Activated naive CD4-positive, alpha-beta T cell (primary cell): ENCODE data around the gene HOXD1.

Experiments used
- DNase-seq, 4 experiments: peaks; one replicate each; lab custom pipeline; 2025; lab: John Stamatoyannopoulos, UW

Gene HOXD1

GRCh38 chr2:176152350-176153181, 35.9 kb upstream of the HOXD1 start:
- DNase-seq: no peak

GRCh38 chr2:176154576-176155252, 33.8 kb upstream of the HOXD1 start:
- DNase-seq: no peak

GRCh38 chr2:176155356-176156044, 33.0 kb upstream of the HOXD1 start:
- no peak for DNase-seq

- no peak for DNase-seq
Observed at GRCh38 chr2:176156301-176156806, 32.1 kb upstream of the HOXD1 start.

- no peak for DNase-seq
Observed at GRCh38 chr2:176156807-176157498, 31.5 kb upstream of the HOXD1 start, which contains the start of gene HOXD3. HOXD3 (plus strand) TSS chr2:176157307; CDS start chr2:176169115, 11,808 bp downstream.

- no peak for DNase-seq
Observed at GRCh38 chr2:176157499-176158185, 30.8 kb upstream of the HOXD1 start.

- no peak for DNase-seq
Observed at GRCh38 chr2:176158186-176158591, 30.3 kb upstream of the HOXD1 start.

GRCh38 chr2:176158855-176159662, 29.4 kb upstream of the HOXD1 start:
- no peak for DNase-seq

- no peak for DNase-seq
Observed at GRCh38 chr2:176159663-176160250, 28.7 kb upstream of the HOXD1 start.

- DNase-seq: no peak
Observed at GRCh38 chr2:176160251-176160985, 28.1 kb upstream of the HOXD1 start.

GRCh38 chr2:176160986-176161824, 27.3 kb upstream of the HOXD1 start:
- no peak for DNase-seq

GRCh38 chr2:176161825-176162626, 26.4 kb upstream of the HOXD1 start:
- DNase-seq: no peak

- no peak for DNase-seq
Observed at GRCh38 chr2:176162911-176163671, 25.4 kb upstream of the HOXD1 start.

- no peak for DNase-seq
Observed at GRCh38 chr2:176163672-176164056, 24.8 kb upstream of the HOXD1 start.

GRCh38 chr2:176164201-176164600, 24.3 kb upstream of the HOXD1 start:
- DNase-seq: no peak

GRCh38 chr2:176164611-176165369, 23.7 kb upstream of the HOXD1 start:
- DNase-seq: no peak
